OCI-LY7 (cell line): Measurements from ENCODE around the gene ACER3. TPM values are rescaled to one million over a fixed set of nuclear protein-coding genes. Genes with fewer than 3 reads are reported as not detected.

Source experiments
- BruUV-seq: library from RNA; stranded (reverse); fragments of 400-500 nt; replicated peaks from 2 replicates; lab custom pipeline; 2021; lab: Mats Ljungman, UMichigan
- CTCF ChIA-PET: fragments of 300-600 bp; sonication (Branson Sonifier 250); formaldehyde crosslinking; loops from one replicate; lab custom pipeline; 2022; ENCODE audit warnings: antibody characterized with exemption; ENCODE audit not compliant: unreplicated experiment; lab: Charles Lee
- POLR2A ChIA-PET: fragments of 300-600 bp; sonication (Branson Sonifier 250); formaldehyde crosslinking; loops from one replicate; lab custom pipeline; 2022; ENCODE audit warnings: antibody characterized with exemption; lab: Charles Lee
- DNase-seq: peaks from one replicate; pipeline ENCODE4 v3.0.0-alpha.2; 2015; ENCODE audit warnings: low spot score
- H2AFZ ChIP-seq: fragments of 200-600 bp; sonication (generic), shearing (Covaris generic); 2 replicates; pipeline ENCODE4 v1.6.1; 2014; ENCODE audit warnings: mild to moderate bottlenecking, antibody characterized with exemption, low read length, moderate library complexity
- H3K27ac ChIP-seq: fragments of 200-600 bp; sonication (generic); 2 replicates; pipeline ENCODE4 v1.5.1; 2014; ENCODE audit warnings: mixed run types, low read depth, mild to moderate bottlenecking, moderate library complexity, low read length, inconsistent platforms; ENCODE audit not compliant: poor library complexity, severe bottlenecking
- H3K36me3 ChIP-seq: fragments of 200-600 bp; sonication (generic); 2 replicates; pipeline ENCODE4 v1.6.1; 2014; ENCODE audit warnings: mild to moderate bottlenecking, antibody characterized with exemption, low read length, moderate library complexity, mixed read lengths; ENCODE audit not compliant: insufficient read depth
- H3K4me1 ChIP-seq: fragments of 200-600 bp; sonication (generic); 2 replicates; pipeline ENCODE4 v1.5.1; 2014; ENCODE audit warnings: mild to moderate bottlenecking, low read length; ENCODE audit not compliant: insufficient read depth, poor library complexity, severe bottlenecking
- H3K4me2 ChIP-seq: fragments of 200-600 bp; sonication (generic); 2 replicates; pipeline ENCODE4 v1.6.1; 2014; ENCODE audit warnings: mild to moderate bottlenecking, low read length
- H3K4me3 ChIP-seq: fragments of 200-600 bp; sonication (generic); 2 replicates; pipeline ENCODE4 v1.5.1; 2014; ENCODE audit warnings: mild to moderate bottlenecking, low read depth, low read length; ENCODE audit not compliant: poor library complexity, severe bottlenecking
- H3K79me2 ChIP-seq: fragments of 200-600 bp; sonication (generic); 2 replicates; pipeline ENCODE4 v1.6.1; 2016; ENCODE audit warnings: low read depth, mild to moderate bottlenecking, low read length, moderate library complexity, mixed read lengths; ENCODE audit not compliant: insufficient read depth
- H3K9me2 ChIP-seq: fragments of 200-600 bp; sonication (generic); 2 replicates; pipeline ENCODE4 v1.6.1; 2016; ENCODE audit warnings: mild to moderate bottlenecking, low read length, mixed read lengths; ENCODE audit not compliant: insufficient read depth
- H3K9me3 ChIP-seq: fragments of 200-600 bp; sonication (generic); 2 replicates; pipeline ENCODE4 v1.6.1; 2014; ENCODE audit warnings: mild to moderate bottlenecking, mixed run types, low read length, mixed read lengths
- H4K20me1 ChIP-seq: fragments of 200-600 bp; sonication (generic); 2 replicates; pipeline ENCODE4 v1.6.1; 2014; ENCODE audit warnings: mild to moderate bottlenecking, antibody characterized with exemption, low read length, moderate library complexity, mixed read lengths; ENCODE audit not compliant: insufficient read depth
- CTCF ChIP-seq: fragments of 200-600 bp; sonication (generic); conservative IDR thresholded peaks from 2 replicates; pipeline ENCODE4 v1.5.1; 2014; ENCODE audit warnings: mild to moderate bottlenecking, antibody characterized with exemption, low read length, moderate library complexity, mixed read lengths
- EZH2phosphoT487 ChIP-seq: fragments of 200-600 bp; sonication (generic); IDR thresholded peaks from 2 replicates; pipeline ENCODE4 v1.6.1; 2018; ENCODE audit warnings: low read depth, borderline replicate concordance, mild to moderate bottlenecking, mixed run types, antibody characterized with exemption, low read length, moderate library complexity, mixed read lengths
- intact Hi-C: fragments of 100-400 bp; cut with micrococcal nuclease; formaldehyde crosslinking; loops from one replicate; pipeline ENCODE4 v1.10.0; 2022; ENCODE audit not compliant: unreplicated experiment
- total RNA-seq, 2 experiments: library from RNA; depleted of rRNA in 1 of 2; stranded (reverse); fragments of >200 nt in 1 of 2; shearing (Covaris generic) in 1 of 2; gene quantifications; 2 replicates each; pipeline ENCODE4 v1.2.3, GENCODE V29; 2014 to 2022

The ACER3 gene
- total RNA-seq, 2 experiments from 2014 or later, result 3.0 to 12.2 TPM

- Histone ChIP-seq H3K9me3 (no peaks in the 10 kb centered on the region), H3K4me2 (no peak overlapping the region), H2AFZ (no peak overlapping the region), H3K9me2 (no peaks in the 10 kb centered on the region), H4K20me1 (no peaks in the 10 kb centered on the region), H3K4me1 (no peaks in the 10 kb centered on the region), H3K79me2 (no peaks in the 10 kb centered on the region), H3K36me3 (no peaks in the 10 kb centered on the region), H3K4me3 (no peak overlapping the region), H3K27ac (no peak overlapping the region)
- ChIA-PET POLR2A (interaction anchor here (0.6 kb wide), 1 partner anchor 44 kb away, joined by 3 read pairs; no protein-coding TSS in a partner anchor), CTCF (no interaction called here)
- TF ChIP-seq EZH2phosphoT487 (no peak), CTCF (no peak)
- intact Hi-C loops, result no loop called here
- DNase-seq, result no peak
- BruUV-seq, result no TSS peak
These were observed 16.8 kb upstream of the ACER3 start for GRCh38 chr11:76843907-76844306.

- no peaks in the 10 kb centered on the region for H3K9me3 ChIP-seq
- no TSS peak for BruUV-seq
- H3K36me3 ChIP-seq, result no peaks in the 10 kb centered on the region
- H3K4me1 ChIP-seq, result no peaks in the 10 kb centered on the region
- no peak overlapping the region for H3K4me3 ChIP-seq
- no peak for DNase-seq
- no peak overlapping the region for H2AFZ ChIP-seq
- no peaks in the 10 kb centered on the region for H3K9me2 ChIP-seq
- intact Hi-C loops, result no loop called here
- ChIA-PET POLR2A (interaction anchor here (0.6 kb wide), 1 partner anchor 45 kb away, joined by 3 read pairs; no protein-coding TSS in a partner anchor), CTCF (no interaction called here)
- no peaks in the 10 kb centered on the region for H3K79me2 ChIP-seq
- no peak overlapping the region for H3K4me2 ChIP-seq
- H3K27ac ChIP-seq, result no peak overlapping the region
- no peaks in the 10 kb centered on the region for H4K20me1 ChIP-seq
- TF ChIP-seq EZH2phosphoT487, result no peak
- TF ChIP-seq CTCF, result no peak
These were observed 16.2 kb upstream of the ACER3 start for GRCh38 chr11:76844511-76844910.

- intact Hi-C loops, result no loop called here
These were observed 15.6 kb upstream of the ACER3 start for GRCh38 chr11:76845069-76845468.

More at GRCh38 chr11:76845069-76845468, 15.6 kb upstream of the ACER3 start:
- ChIA-PET CTCF (no interaction called here), POLR2A (no interaction called here)
- no peak for DNase-seq
- TF ChIP-seq EZH2phosphoT487 (no peak), CTCF (no peak)
- Histone ChIP-seq H3K4me1 (no peaks in the 10 kb centered on the region), H3K27ac (no peak overlapping the region), H3K4me2 (no peak overlapping the region), H3K4me3 (no peak overlapping the region), H3K79me2 (no peaks in the 10 kb centered on the region), H3K36me3 (no peaks in the 10 kb centered on the region), H2AFZ (no peak overlapping the region), H4K20me1 (no peaks in the 10 kb centered on the region), H3K9me2 (no peaks in the 10 kb centered on the region), H3K9me3 (no peaks in the 10 kb centered on the region)
- BruUV-seq, result no TSS peak
